Neural cell (in vitro differentiated cells): ENCODE measurements around the gene C20orf202. TPM values are rescaled to one million over a fixed set of nuclear protein-coding genes. Genes with fewer than 3 reads are reported as not detected.

Experiments
- H2AFZ ChIP-seq: fragments of 200-600, 300-800 bp; sonication (generic), shearing (Covaris generic); 2 replicates; pipeline ENCODE4 v1.6.0; 2014; ENCODE audit warnings: low read depth, mild to moderate bottlenecking, antibody characterized with exemption, low read length, moderate library complexity
- H3F3A ChIP-seq: fragments of 200-600 bp; shearing (Covaris generic); 2 replicates; pipeline ENCODE4 v1.6.1; 2016; ENCODE audit warnings: mild to moderate bottlenecking, moderate library complexity, mixed read lengths, antibody characterized with exemption, low read length; ENCODE audit not compliant: insufficient read depth, poor library complexity, severe bottlenecking
- H3K27ac ChIP-seq: fragments of 200-600, 300-800 bp; sonication (generic), shearing (Covaris generic); 2 replicates; pipeline ENCODE4 v1.5.1; 2014; ENCODE audit warnings: mild to moderate bottlenecking, low read length, moderate library complexity
- H3K27me3 ChIP-seq: fragments of 300-800, 200-600 bp; sonication (generic), shearing (Covaris generic); 2 replicates; pipeline ENCODE4 v1.6.0; 2014; ENCODE audit warnings: mild to moderate bottlenecking, low read depth, low read length, moderate library complexity; ENCODE audit not compliant: insufficient read depth
- H3K36me3 ChIP-seq: fragments of 300-800, 200-600 bp; sonication (generic), shearing (Covaris generic); 2 replicates; pipeline ENCODE4 v1.5.1; 2014; ENCODE audit warnings: mild to moderate bottlenecking, antibody characterized with exemption, low read length, moderate library complexity; ENCODE audit not compliant: insufficient read depth
- H3K4me2 ChIP-seq: fragments of 300-800, 200-600 bp; sonication (generic), shearing (Covaris generic); 2 replicates; pipeline ENCODE4 v1.6.0; 2014; ENCODE audit warnings: mild to moderate bottlenecking, low read length
- H3K4me3 ChIP-seq: fragments of 300-800, 200-600 bp; sonication (generic), shearing (Covaris generic); 2 replicates; pipeline ENCODE4 v1.5.1; 2014; ENCODE audit warnings: mild to moderate bottlenecking, low read length, moderate library complexity
- H3K79me2 ChIP-seq: fragments of 200-600 bp; shearing (Covaris generic); replicated peaks from 2 replicates; pipeline ENCODE4 v1.6.0; 2014; ENCODE audit warnings: mild to moderate bottlenecking, low read length, moderate library complexity; ENCODE audit not compliant: insufficient read depth
- H3K9ac ChIP-seq: fragments of 300-800, 200-600 bp; sonication (generic), shearing (Covaris generic); 2 replicates; pipeline ENCODE4 v1.6.1; 2016; ENCODE audit warnings: mild to moderate bottlenecking, low read length, mixed read lengths
- H3K9me2 ChIP-seq: fragments of 200-600 bp; shearing (Covaris generic); 2 replicates; pipeline ENCODE4 v1.6.1; 2016; ENCODE audit warnings: mild to moderate bottlenecking, low read length, mixed read lengths; ENCODE audit not compliant: insufficient read depth
- H3K9me3 ChIP-seq: fragments of 200-600, 300-800 bp; sonication (generic), shearing (Covaris generic); 2 replicates; pipeline ENCODE4 v1.6.1; 2016; ENCODE audit warnings: mild to moderate bottlenecking, mixed run types, low read length, moderate library complexity, mixed read lengths
- H4K20me1 ChIP-seq: fragments of 200-600 bp; shearing (Covaris generic); 2 replicates; pipeline ENCODE4 v1.6.1; 2016; ENCODE audit warnings: mild to moderate bottlenecking, mixed run types; ENCODE audit not compliant: insufficient read depth
- EP300 ChIP-seq: fragments of 450-650 bp; conservative IDR thresholded peaks from 2 replicates; pipeline ENCODE4 v1.6.1; 2014; ENCODE audit warnings: antibody characterized with exemption, mild to moderate bottlenecking, moderate library complexity; ENCODE audit not compliant: poor library complexity, severe bottlenecking
- EZH2 ChIP-seq: fragments of 200-600, 300-800 bp; shearing (Covaris generic), sonication (generic); IDR thresholded peaks from 2 replicates; pipeline ENCODE4 v1.6.1; 2014; ENCODE audit warnings: antibody characterized with exemption, low read length, borderline replicate concordance, mild to moderate bottlenecking; ENCODE audit not compliant: insufficient read depth, poor library complexity, severe bottlenecking
- MXI1 ChIP-seq: fragments of 450-650 bp; conservative IDR thresholded peaks from 2 replicates; pipeline ENCODE4 v1.6.1; 2014; ENCODE audit warnings: antibody characterized with exemption, mild to moderate bottlenecking; ENCODE audit not compliant: poor library complexity, severe bottlenecking
- POLR2AphosphoS5 ChIP-seq: IDR thresholded peaks from 2 replicates; pipeline ENCODE4 v1.6.1; 2012
- RAD21 ChIP-seq: fragments of 450-650 bp; conservative IDR thresholded peaks from 2 replicates; pipeline ENCODE4 v1.6.1; 2014; ENCODE audit warnings: antibody characterized with exemption, mild to moderate bottlenecking, moderate library complexity
- SMC3 ChIP-seq: fragments of 450-650 bp; conservative IDR thresholded peaks from 2 replicates; pipeline ENCODE4 v1.6.1; 2014; ENCODE audit warnings: antibody characterized with exemption, mild to moderate bottlenecking, moderate library complexity; ENCODE audit not compliant: poor library complexity
- TAF1 ChIP-seq: IDR thresholded peaks from 2 replicates; pipeline ENCODE4 v1.6.1; 2012; ENCODE audit warnings: low read depth
- polyA minus RNA-seq: library from RNA; depleted of rRNA, polyadenylated mRNA; stranded (reverse); fragments of >200 nt; gene quantifications from 2 replicates; pipeline ENCODE4 v1.2.3, GENCODE V29; 2014
- polyA plus RNA-seq: library from polyadenylated mRNA; depleted of rRNA; stranded (reverse); fragments of >200 nt; gene quantifications from 2 replicates; pipeline ENCODE4 v1.2.3, GENCODE V29; 2014
- TF ChIP-seq, protein P1 (sequence below): IDR thresholded peaks from 2 replicates; pipeline ENCODE4 v1.6.1; 2012; ENCODE audit warnings: borderline replicate concordance
- TF ChIP-seq, protein P2 (sequence below): fragments of 450-650 bp; IDR thresholded peaks from 2 replicates; pipeline ENCODE4 v1.5.1; 2014; ENCODE audit warnings: antibody characterized with exemption, mild to moderate bottlenecking, moderate library complexity; ENCODE audit not compliant: poor library complexity, severe bottlenecking

The C20orf202 gene
- 0.62 and 0.84 TPM in 2 replicates for polyA plus RNA-seq
- polyA minus RNA-seq = 0.97 and 1.0 TPM in 2 replicates

DNA sequence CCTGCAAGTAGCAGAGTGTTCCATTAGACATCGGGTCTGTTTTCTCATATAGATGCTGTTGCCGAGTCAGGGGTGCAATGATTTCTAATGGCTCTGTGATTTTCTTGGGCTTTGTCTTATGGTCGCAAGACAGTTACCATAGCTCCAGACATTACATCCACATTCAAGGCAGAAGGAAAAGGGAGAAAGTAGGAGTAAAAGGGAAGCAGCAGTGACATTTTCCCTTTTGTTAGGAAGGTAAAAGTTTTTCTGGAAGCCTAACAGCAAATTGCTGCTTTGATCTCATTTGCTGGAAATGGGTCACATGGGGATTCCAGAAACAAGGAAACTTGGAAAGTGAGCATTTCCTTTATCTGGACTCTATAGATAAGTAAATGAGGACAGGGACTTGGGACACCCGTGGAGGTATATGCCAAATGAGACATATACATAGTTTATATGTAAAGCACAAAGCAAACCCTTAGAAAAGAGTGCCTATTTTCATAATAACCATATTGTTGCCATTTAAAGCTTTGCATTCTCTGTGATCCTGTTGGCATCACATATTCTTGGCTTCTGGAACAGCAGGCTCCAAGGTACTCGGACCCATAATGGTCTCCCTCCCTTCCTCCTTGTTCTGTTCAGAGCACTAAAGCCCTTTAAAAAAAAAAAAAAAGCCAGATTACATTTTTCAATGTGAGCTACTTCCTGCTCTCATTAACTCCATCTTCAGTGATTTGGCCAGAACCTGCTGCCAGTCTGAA lies at the start of gene C20orf202:
Gene C20orf202 (plus strand): TSS at position 693 of the 743 bp plus-strand sequence. CDS start 132 bp downstream, outside the sequence.
- H3K27me3 ChIP-seq = no peaks in the 10 kb centered on the region
- H3K27ac ChIP-seq = no peak within 1 kb of the TSS
- no peak within 1 kb of the TSS for H2AFZ ChIP-seq
- no peak within 1 kb of the TSS for H3K9ac ChIP-seq
- no peaks in the 10 kb centered on the region for H3K79me2 ChIP-seq
- no peak within 1 kb of the TSS for H3K4me2 ChIP-seq
- H3K4me3 ChIP-seq = no peak within 1 kb of the TSS
- no peaks in the 10 kb centered on the region for H4K20me1 ChIP-seq
- H3K9me2 ChIP-seq = no peaks in the 10 kb centered on the region
- H3K9me3 ChIP-seq = no peaks in the 10 kb centered on the region
- no peaks in the 10 kb centered on the region for H3K36me3 ChIP-seq
- no peak for TF ChIP-seq EZH2
- TF ChIP-seq RAD21 = no peak
- TF ChIP-seq, protein P1, sequence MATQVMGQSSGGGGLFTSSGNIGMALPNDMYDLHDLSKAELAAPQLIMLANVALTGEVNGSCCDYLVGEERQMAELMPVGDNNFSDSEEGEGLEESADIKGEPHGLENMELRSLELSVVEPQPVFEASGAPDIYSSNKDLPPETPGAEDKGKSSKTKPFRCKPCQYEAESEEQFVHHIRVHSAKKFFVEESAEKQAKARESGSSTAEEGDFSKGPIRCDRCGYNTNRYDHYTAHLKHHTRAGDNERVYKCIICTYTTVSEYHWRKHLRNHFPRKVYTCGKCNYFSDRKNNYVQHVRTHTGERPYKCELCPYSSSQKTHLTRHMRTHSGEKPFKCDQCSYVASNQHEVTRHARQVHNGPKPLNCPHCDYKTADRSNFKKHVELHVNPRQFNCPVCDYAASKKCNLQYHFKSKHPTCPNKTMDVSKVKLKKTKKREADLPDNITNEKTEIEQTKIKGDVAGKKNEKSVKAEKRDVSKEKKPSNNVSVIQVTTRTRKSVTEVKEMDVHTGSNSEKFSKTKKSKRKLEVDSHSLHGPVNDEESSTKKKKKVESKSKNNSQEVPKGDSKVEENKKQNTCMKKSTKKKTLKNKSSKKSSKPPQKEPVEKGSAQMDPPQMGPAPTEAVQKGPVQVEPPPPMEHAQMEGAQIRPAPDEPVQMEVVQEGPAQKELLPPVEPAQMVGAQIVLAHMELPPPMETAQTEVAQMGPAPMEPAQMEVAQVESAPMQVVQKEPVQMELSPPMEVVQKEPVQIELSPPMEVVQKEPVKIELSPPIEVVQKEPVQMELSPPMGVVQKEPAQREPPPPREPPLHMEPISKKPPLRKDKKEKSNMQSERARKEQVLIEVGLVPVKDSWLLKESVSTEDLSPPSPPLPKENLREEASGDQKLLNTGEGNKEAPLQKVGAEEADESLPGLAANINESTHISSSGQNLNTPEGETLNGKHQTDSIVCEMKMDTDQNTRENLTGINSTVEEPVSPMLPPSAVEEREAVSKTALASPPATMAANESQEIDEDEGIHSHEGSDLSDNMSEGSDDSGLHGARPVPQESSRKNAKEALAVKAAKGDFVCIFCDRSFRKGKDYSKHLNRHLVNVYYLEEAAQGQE = no peak
- no peak for TF ChIP-seq EP300
- TF ChIP-seq POLR2AphosphoS5 = no peak
- no peak for TF ChIP-seq MXI1
- TF ChIP-seq TAF1 = no peak
- TF ChIP-seq, protein P2, sequence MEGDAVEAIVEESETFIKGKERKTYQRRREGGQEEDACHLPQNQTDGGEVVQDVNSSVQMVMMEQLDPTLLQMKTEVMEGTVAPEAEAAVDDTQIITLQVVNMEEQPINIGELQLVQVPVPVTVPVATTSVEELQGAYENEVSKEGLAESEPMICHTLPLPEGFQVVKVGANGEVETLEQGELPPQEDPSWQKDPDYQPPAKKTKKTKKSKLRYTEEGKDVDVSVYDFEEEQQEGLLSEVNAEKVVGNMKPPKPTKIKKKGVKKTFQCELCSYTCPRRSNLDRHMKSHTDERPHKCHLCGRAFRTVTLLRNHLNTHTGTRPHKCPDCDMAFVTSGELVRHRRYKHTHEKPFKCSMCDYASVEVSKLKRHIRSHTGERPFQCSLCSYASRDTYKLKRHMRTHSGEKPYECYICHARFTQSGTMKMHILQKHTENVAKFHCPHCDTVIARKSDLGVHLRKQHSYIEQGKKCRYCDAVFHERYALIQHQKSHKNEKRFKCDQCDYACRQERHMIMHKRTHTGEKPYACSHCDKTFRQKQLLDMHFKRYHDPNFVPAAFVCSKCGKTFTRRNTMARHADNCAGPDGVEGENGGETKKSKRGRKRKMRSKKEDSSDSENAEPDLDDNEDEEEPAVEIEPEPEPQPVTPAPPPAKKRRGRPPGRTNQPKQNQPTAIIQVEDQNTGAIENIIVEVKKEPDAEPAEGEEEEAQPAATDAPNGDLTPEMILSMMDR = no peak
- no peak for TF ChIP-seq SMC3
- no peaks in the 10 kb centered on the region for H3F3A ChIP-seq

DNA sequence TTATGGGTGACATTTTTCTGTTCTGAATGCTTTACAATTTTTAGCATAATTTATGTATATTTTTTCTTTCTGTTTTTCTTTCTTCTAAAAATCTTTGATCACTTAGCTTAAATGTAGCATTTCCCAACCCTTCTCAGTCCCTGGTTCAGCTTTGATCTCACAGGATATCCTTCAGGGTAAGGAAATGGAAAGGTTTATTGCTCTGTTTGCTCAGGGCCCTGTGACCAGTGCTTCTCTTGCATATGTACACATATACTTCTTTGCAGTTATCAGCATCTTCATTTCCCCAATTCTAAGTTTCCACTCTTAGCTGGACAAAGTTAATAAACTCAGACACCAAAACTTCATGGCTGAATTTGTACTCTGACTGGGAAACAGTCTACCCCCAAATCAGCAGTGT lies 49.0 kb upstream of the C20orf202 start:
- TF ChIP-seq SMC3 = no peak
- TF ChIP-seq EP300 = no peak
- TF ChIP-seq POLR2AphosphoS5 = no peak
- TF ChIP-seq EZH2 = no peak
- no peak for TF ChIP-seq MXI1
- TF ChIP-seq, protein P2 = no peak
- TF ChIP-seq RAD21 = no peak
- TF ChIP-seq TAF1 = no peak
- TF ChIP-seq, protein P1 = no peak
- no peak overlapping the region for H3K4me3 ChIP-seq
- H3K36me3 ChIP-seq = peaks cover 10% of the 10 kb centered on the region
- no peaks in the 10 kb centered on the region for H3K27me3 ChIP-seq
- H3K9ac ChIP-seq = no peak overlapping the region
- H4K20me1 ChIP-seq = no peaks in the 10 kb centered on the region
- H3K79me2 ChIP-seq = no peaks in the 10 kb centered on the region
- no peaks in the 10 kb centered on the region for H3F3A ChIP-seq
- H3K9me2 ChIP-seq = no peaks in the 10 kb centered on the region
- H3K9me3 ChIP-seq = no peaks in the 10 kb centered on the region
- no peak overlapping the region for H3K27ac ChIP-seq
- no peak overlapping the region for H3K4me2 ChIP-seq
- H2AFZ ChIP-seq = no peak overlapping the region
